Cardiac muscle cell (in vitro differentiated cells and primary cell): ENCODE measurements around the gene LPCAT1. TPM values are rescaled to one million over a fixed set of nuclear protein-coding genes. Genes with fewer than 3 reads are reported as not detected.
"Not testable (repeated sequence)": the region's sequence is repeated elsewhere in the genome, so short reads cannot be mapped to it uniquely, and the experiment has no call there.

Experiments
- DNase-seq, 2 donors: peaks; one replicate each; pipeline versions ENCODE4 v3.0.0 to v3.0.0-alpha.2; 2010 to 2017; ENCODE audit warnings: low read depth in 1 of 2, low spot score in 1 of 2
- H3K27ac ChIP-seq: fragments of 200-600 bp; sonication (generic); 2 replicates; pipeline ENCODE4 v1.5.1; 2016
- H3K27me3 ChIP-seq: fragments of 200-600 bp; sonication (generic); 2 replicates; pipeline ENCODE4 v1.6.0; 2016; ENCODE audit warnings: control low read depth
- H3K36me3 ChIP-seq: fragments of 200-600 bp; sonication (generic); 2 replicates; pipeline ENCODE4 v1.5.1; 2016; ENCODE audit warnings: control low read depth
- H3K4me1 ChIP-seq: fragments of 200-600 bp; sonication (generic); 2 replicates; pipeline ENCODE4 v1.8.1; 2017; ENCODE audit warnings: low read depth, mild to moderate bottlenecking, mixed run types
- H3K4me3 ChIP-seq: fragments of 200-600 bp; sonication (generic); 2 replicates; pipeline ENCODE4 v1.5.1; 2016; ENCODE audit warnings: mild to moderate bottlenecking
- H3K9me3 ChIP-seq: fragments of 200-600 bp; sonication (generic); 2 replicates; pipeline ENCODE4 v1.5.1; 2017; ENCODE audit warnings: low read depth, mild to moderate bottlenecking, control low read depth
- polyA plus RNA-seq: library from polyadenylated mRNA; unstranded; fragments of >200 nt; fragmentation: Nextera tagmentation; extraction: Ambion mirVana; gene quantifications from 2 replicates; pipeline ENCODE4 v1.2.1, GENCODE V29; 2016
- total RNA-seq: library from RNA; depleted of rRNA; stranded (reverse); fragments of >200 nt; gene quantifications from 2 replicates; pipeline ENCODE4 v1.2.3, GENCODE V29; 2016
- TF ChIP-seq, protein P1 (sequence below): IDR thresholded peaks from 2 replicates; pipeline ENCODE4 v1.5.1; 2012; ENCODE audit warnings: low read depth, mild to moderate bottlenecking, low read length

The LPCAT1 gene
- total and polyA plus RNA-seq, 2 experiments from 2014 or later: 48.5 to 57.3 TPM

- Histone ChIP-seq H3K4me1 (no peaks in the 10 kb centered on the region), H3K27ac (no peak overlapping the region), H3K36me3 (no peaks in the 10 kb centered on the region), H3K27me3 (no peaks in the 10 kb centered on the region), H3K4me3 (no peak overlapping the region), H3K9me3 (no peaks in the 10 kb centered on the region)
- DNase-seq: peak in 1 of 2 donors; percentile 62
- TF ChIP-seq, protein P1, sequence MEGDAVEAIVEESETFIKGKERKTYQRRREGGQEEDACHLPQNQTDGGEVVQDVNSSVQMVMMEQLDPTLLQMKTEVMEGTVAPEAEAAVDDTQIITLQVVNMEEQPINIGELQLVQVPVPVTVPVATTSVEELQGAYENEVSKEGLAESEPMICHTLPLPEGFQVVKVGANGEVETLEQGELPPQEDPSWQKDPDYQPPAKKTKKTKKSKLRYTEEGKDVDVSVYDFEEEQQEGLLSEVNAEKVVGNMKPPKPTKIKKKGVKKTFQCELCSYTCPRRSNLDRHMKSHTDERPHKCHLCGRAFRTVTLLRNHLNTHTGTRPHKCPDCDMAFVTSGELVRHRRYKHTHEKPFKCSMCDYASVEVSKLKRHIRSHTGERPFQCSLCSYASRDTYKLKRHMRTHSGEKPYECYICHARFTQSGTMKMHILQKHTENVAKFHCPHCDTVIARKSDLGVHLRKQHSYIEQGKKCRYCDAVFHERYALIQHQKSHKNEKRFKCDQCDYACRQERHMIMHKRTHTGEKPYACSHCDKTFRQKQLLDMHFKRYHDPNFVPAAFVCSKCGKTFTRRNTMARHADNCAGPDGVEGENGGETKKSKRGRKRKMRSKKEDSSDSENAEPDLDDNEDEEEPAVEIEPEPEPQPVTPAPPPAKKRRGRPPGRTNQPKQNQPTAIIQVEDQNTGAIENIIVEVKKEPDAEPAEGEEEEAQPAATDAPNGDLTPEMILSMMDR: no peak
Observed at GRCh38 chr5:1543398-1544293, 19.9 kb upstream of the LPCAT1 start.

DNA sequence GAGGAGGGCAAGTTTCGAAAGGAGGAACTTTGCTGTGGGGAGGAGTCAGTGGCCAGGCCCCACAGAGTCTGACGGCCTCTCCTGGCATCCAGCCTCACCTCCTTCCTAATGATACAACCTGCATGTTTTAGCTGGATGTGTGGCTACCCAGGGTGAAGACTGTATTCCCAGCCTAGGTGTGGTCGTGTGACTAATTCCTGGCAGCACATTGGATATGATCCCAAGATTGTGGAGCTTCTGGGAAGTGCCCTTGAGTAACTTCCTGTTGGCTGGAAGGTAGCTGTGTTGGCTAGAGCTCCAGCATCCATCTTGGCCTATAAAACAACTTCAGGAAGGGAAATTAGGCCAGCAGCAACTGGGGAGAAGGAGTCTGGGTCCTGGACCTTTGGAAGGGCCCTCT is 19.0 kb upstream of the LPCAT1 start:
- no peak overlapping the region for H3K27ac ChIP-seq

GRCh38 chr5:1541702-1542400 is 18.1 kb upstream of the LPCAT1 start:
- TF ChIP-seq, protein P1: no peak
- no peak overlapping the region for H3K27ac ChIP-seq

More for the DNA sequence above, 19.0 kb upstream of the LPCAT1 start:
- no peaks in the 10 kb centered on the region for H3K36me3 ChIP-seq
- DNase-seq: peak in 1 of 2 donors; percentile 90
- no peaks in the 10 kb centered on the region for H3K4me1 ChIP-seq
- TF ChIP-seq, protein P1: no peak
- H3K27me3 ChIP-seq: no peaks in the 10 kb centered on the region
- H3K4me3 ChIP-seq: no peak overlapping the region
- H3K9me3 ChIP-seq: no peaks in the 10 kb centered on the region

DNA sequence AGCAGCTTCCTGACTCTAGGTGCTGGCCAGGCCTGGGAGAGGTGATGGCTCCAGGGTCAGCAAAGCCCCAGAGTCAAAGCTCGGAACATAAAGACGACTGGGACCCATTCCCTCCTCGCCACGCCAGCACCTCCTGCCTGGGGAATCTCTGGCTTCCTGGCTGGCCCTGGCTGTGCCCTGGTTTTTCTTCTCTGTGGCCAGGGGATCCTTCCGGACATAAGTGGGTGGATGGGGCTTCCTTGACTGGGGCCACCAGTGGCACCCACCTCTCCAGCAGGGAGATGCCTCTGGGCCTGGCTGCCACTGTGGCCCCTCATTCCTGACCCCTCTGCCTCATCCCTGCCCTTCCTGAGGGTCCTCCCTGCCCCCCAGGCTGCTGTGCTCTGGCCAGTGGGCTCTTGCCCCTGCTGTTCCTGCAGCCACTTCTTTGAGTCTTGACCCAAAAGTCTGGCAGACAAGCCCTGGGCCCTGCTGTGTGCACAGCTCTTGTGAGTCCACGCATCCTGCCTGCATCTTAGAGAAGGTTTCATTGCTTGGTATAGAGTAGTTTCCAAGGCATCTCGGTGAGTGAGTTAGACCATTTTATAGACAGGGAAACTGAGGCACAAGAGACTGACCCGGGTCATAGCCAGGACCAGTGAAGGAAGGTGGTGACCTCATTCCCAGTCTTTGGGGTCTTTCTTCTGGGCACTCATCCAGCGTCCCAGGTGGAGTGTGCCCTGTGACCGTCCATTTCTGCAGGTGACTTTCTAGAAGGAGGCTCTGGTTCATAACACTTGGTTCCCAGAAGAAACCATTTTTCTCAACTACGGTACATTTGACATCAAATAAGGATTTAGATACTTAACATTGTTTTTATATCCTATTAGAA is 17.3 kb upstream of the LPCAT1 start:
- DNase-seq: no peak
- Histone ChIP-seq H3K36me3 (no peaks in the 10 kb centered on the region), H3K4me3 (no peak overlapping the region), H3K4me1 (no peaks in the 10 kb centered on the region), H3K9me3 (no peaks in the 10 kb centered on the region), H3K27me3 (no peaks in the 10 kb centered on the region), H3K27ac (no peak overlapping the region)
- TF ChIP-seq, protein P1: no peak

More at GRCh38 chr5:1541702-1542400, 18.1 kb upstream of the LPCAT1 start:
- no peaks in the 10 kb centered on the region for H3K36me3 ChIP-seq
- H3K4me3 ChIP-seq: no peak overlapping the region
- H3K4me1 ChIP-seq: no peaks in the 10 kb centered on the region
- no peaks in the 10 kb centered on the region for H3K9me3 ChIP-seq
- H3K27me3 ChIP-seq: no peaks in the 10 kb centered on the region
- peak in 1 of 2 donors; percentile 42 for DNase-seq

GRCh38 chr5:1540166-1540565 is 16.4 kb upstream of the LPCAT1 start:
- TF ChIP-seq, protein P1: no peak
- Histone ChIP-seq H3K27me3 (no peaks in the 10 kb centered on the region), H3K4me1 (no peaks in the 10 kb centered on the region), H3K4me3 (no peak overlapping the region), H3K36me3 (no peaks in the 10 kb centered on the region), H3K9me3 (no peaks in the 10 kb centered on the region), H3K27ac (no peak overlapping the region)
- DNase-seq: no peak

DNA sequence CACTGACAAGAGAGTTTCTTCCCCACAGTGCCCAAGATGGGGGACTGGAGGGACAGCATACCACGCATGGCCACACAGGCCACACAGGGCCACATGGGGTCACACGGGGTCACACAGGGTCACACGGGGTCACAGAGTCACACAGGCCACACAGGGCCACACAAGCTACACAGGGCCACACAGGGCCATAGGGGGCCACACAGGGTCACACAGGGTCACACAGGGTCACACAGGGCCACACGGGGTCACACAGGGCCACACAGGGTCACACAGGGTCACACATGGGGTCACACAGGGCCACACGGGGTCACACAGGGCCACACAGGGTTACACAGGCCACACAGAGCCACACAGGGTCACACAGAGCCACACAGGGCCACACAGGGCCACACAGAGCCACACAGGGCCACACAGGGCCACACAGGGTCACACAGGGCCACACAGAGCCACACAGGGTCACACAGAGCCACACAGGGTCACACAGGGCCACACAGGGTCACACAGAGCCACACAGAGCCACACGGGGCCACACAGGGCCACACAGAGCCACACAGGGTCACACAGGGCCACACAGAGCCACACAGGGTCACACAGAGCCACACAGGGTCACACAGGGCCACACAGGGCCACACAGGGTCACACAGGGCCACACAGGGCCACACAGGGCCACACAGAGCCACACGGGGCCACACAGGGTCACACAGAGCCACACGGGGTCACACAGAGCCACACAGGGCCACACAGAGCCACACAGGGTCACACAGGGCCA is 15.8 kb upstream of the LPCAT1 start:
- not testable (repeated sequence) for H3K27ac ChIP-seq, H3K4me1 ChIP-seq, DNase-seq, H3K9me3 ChIP-seq, H3K27me3 ChIP-seq, H3K4me3 ChIP-seq, H3K36me3 ChIP-seq
